ENCODE results near the gene LTBP2.

Gene LTBP2

GRCh38 chr14:74579447-74580274, 32.4 kb downstream of the LTBP2 start:
- H3K27ac ChIP-seq = peak overlapping the region; percentile 96
- ChIA-PET POLR2A (ENCODE audit: low non-redundant PET) (no interaction called here), CTCF (no interaction called here)
- TF ChIP-seq, protein P1, sequence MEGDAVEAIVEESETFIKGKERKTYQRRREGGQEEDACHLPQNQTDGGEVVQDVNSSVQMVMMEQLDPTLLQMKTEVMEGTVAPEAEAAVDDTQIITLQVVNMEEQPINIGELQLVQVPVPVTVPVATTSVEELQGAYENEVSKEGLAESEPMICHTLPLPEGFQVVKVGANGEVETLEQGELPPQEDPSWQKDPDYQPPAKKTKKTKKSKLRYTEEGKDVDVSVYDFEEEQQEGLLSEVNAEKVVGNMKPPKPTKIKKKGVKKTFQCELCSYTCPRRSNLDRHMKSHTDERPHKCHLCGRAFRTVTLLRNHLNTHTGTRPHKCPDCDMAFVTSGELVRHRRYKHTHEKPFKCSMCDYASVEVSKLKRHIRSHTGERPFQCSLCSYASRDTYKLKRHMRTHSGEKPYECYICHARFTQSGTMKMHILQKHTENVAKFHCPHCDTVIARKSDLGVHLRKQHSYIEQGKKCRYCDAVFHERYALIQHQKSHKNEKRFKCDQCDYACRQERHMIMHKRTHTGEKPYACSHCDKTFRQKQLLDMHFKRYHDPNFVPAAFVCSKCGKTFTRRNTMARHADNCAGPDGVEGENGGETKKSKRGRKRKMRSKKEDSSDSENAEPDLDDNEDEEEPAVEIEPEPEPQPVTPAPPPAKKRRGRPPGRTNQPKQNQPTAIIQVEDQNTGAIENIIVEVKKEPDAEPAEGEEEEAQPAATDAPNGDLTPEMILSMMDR (conservative IDR thresholded peaks at IDR 0.05; ENCODE audit: low read depth) = no peak
- peak; percentile 93 for DNase-seq (ENCODE audit: low spot score)

- CTCF ChIA-PET = no interaction called here
Measured at GRCh38 chr14:74578479-74578878, 33.6 kb downstream of the LTBP2 start.

GRCh38 chr14:74577948-74578275, 34.1 kb downstream of the LTBP2 start:
- POLR2A ChIA-PET (ENCODE audit: low non-redundant PET) = no interaction called here
- TF ChIP-seq, protein P1 (conservative IDR thresholded peaks at IDR 0.05; ENCODE audit: low read depth) = no peak
- DNase-seq (ENCODE audit: low spot score) = no peak
- CTCF ChIA-PET = no interaction called here
- peak overlapping the region; percentile 96 for H3K27ac ChIP-seq

More at GRCh38 chr14:74578479-74578878, 33.6 kb downstream of the LTBP2 start:
- H3K27ac ChIP-seq = peak overlapping the region; percentile 96
- TF ChIP-seq, protein P1 (conservative IDR thresholded peaks at IDR 0.05; ENCODE audit: low read depth) = no peak
- DNase-seq (ENCODE audit: low spot score) = no peak
- POLR2A ChIA-PET (ENCODE audit: low non-redundant PET) = no interaction called here

- ChIA-PET POLR2A (ENCODE audit: low non-redundant PET) (no interaction called here), CTCF (no interaction called here)
- TF ChIP-seq, protein P1 (conservative IDR thresholded peaks at IDR 0.05; ENCODE audit: low read depth) = no peak
- peak overlapping the region; percentile 96 for H3K27ac ChIP-seq
- DNase-seq (ENCODE audit: low spot score) = no peak
Measured at GRCh38 chr14:74577247-74577947, 34.6 kb downstream of the LTBP2 start.

GRCh38 chr14:74575936-74576335, 36.1 kb downstream of the LTBP2 start:
- no peak for DNase-seq (ENCODE audit: low spot score)
- ChIA-PET CTCF (no interaction called here), POLR2A (ENCODE audit: low non-redundant PET) (no interaction called here)
- TF ChIP-seq, protein P1 (conservative IDR thresholded peaks at IDR 0.05; ENCODE audit: low read depth) = no peak
- H3K27ac ChIP-seq = peak overlapping the region; percentile 100

GRCh38 chr14:74575507-74575906, 36.5 kb downstream of the LTBP2 start:
- ChIA-PET POLR2A (ENCODE audit: low non-redundant PET) (no interaction called here), CTCF (no interaction called here)
- TF ChIP-seq, protein P1 (conservative IDR thresholded peaks at IDR 0.05; ENCODE audit: low read depth) = no peak
- no peak for DNase-seq (ENCODE audit: low spot score)
- peak overlapping the region; percentile 100 for H3K27ac ChIP-seq

Data from RWPE1 (cell line).